Endothelial cell of umbilical vein (primary cell): ENCODE data around the gene PCF11. TPM values are rescaled to one million over a fixed set of nuclear protein-coding genes. Genes with fewer than 3 reads are reported as not detected.

ENCODE experiments used
- BruUV-seq: library from RNA; stranded (reverse); fragments of 400-500 nt; replicated peaks from 2 replicates; lab custom pipeline; 2021; lab: Mats Ljungman, UMichigan
- CTCF ChIA-PET: fragments of 300-600, 350-600 bp; sonication (Branson Sonifier 250); formaldehyde crosslinking; loops from one replicate; lab custom pipeline; 2021; ENCODE audit warnings: antibody characterized with exemption, inconsistent platforms; lab: Charles Lee
- POLR2A ChIA-PET: fragments of 300-600, 350-600 bp; sonication (Branson Sonifier 250); formaldehyde crosslinking; loops from one replicate; lab custom pipeline; 2021; ENCODE audit warnings: antibody characterized with exemption, inconsistent platforms; lab: Charles Lee
- DNase-seq: peaks from one replicate; pipeline ENCODE4 v3.0.0-alpha.2; 2011; ENCODE audit warnings: low read depth, low spot score
- FAIRE-seq: peaks from 2 replicates; lab custom pipeline; 2011; peaks lifted over from hg19 to GRCh38; lab: Jason Lieb, UNC
- H2AFZ ChIP-seq: 2 replicates; pipeline ENCODE4 v1.6.0; 2012; ENCODE audit warnings: low read depth, low read length, control low read depth, inconsistent platforms
- H3K27ac ChIP-seq: 2 replicates; pipeline ENCODE4 v1.5.1; 2011; ENCODE audit warnings: low read depth, mild to moderate bottlenecking, control low read depth, low read length, moderate library complexity; ENCODE audit not compliant: insufficient read depth
- H3K27me3 ChIP-seq, 2 experiments: 2 replicates each; pipeline versions ENCODE4 v1.6.0 to v1.6.1; 2011; ENCODE audit warnings: low read length in 2 of 2, mixed read lengths in 1 of 2; ENCODE audit not compliant: control insufficient read depth in 2 of 2, insufficient read depth in 2 of 2
- H3K36me3 ChIP-seq, 2 experiments: 2 replicates in 1 of 2; 3 replicates in 1 of 2; pipeline ENCODE4 v1.5.1; 2011; ENCODE audit warnings: low read length in 2 of 2, mild to moderate bottlenecking in 1 of 2, moderate library complexity in 1 of 2; ENCODE audit not compliant: control insufficient read depth in 2 of 2, insufficient read depth in 2 of 2; ENCODE audit errors: extremely low read depth in 1 of 2
- H3K4me1 ChIP-seq: 3 replicates; pipeline ENCODE4 v1.5.1; 2011; ENCODE audit warnings: mild to moderate bottlenecking, low read length; ENCODE audit not compliant: control insufficient read depth, insufficient read depth; ENCODE audit errors: extremely low read depth
- H3K4me2 ChIP-seq: 2 replicates; pipeline ENCODE4 v1.6.1; 2011; ENCODE audit warnings: low read length, control low read depth, mixed read lengths; ENCODE audit not compliant: insufficient read depth
- H3K4me3 ChIP-seq, 3 experiments: fragments of 200-600 bp in 1 of 3; sonication (generic), shearing (Covaris generic) in 1 of 3; replicated peaks in 1 of 3; 2 replicates each; pipeline ENCODE4 v1.5.1; 2011 to 2016; ENCODE audit warnings: control low read depth in 3 of 3, low read length in 3 of 3, mild to moderate bottlenecking in 2 of 3, inconsistent platforms in 1 of 3, low read depth in 1 of 3, moderate library complexity in 1 of 3; ENCODE audit not compliant: insufficient read depth in 1 of 3
- H3K79me2 ChIP-seq: 2 replicates; pipeline ENCODE4 v1.6.0; 2012; ENCODE audit warnings: low read length, inconsistent platforms; ENCODE audit not compliant: control insufficient read depth, insufficient read depth
- H3K9ac ChIP-seq: replicated peaks from 2 replicates; pipeline ENCODE3; 2011; ENCODE audit warnings: low read length, control low read depth; ENCODE audit not compliant: insufficient read depth; ENCODE audit errors: extremely low read depth
- H3K9me1 ChIP-seq: replicated peaks from 3 replicates; pipeline ENCODE4 v1.6.0; 2011; ENCODE audit warnings: mild to moderate bottlenecking, low read length; ENCODE audit not compliant: control insufficient read depth, insufficient read depth; ENCODE audit errors: extremely low read depth
- H3K9me3 ChIP-seq: replicated peaks from 2 replicates; pipeline ENCODE4 v1.5.1; 2012; ENCODE audit warnings: low read length, inconsistent platforms; ENCODE audit not compliant: control insufficient read depth, insufficient read depth
- H4K20me1 ChIP-seq: replicated peaks from 2 replicates; pipeline ENCODE3; 2011; ENCODE audit warnings: mild to moderate bottlenecking, low read length; ENCODE audit not compliant: control insufficient read depth, insufficient read depth; ENCODE audit errors: extremely low read depth
- CTCF ChIP-seq, 2 donors: IDR thresholded peaks; 1 replicate in 1 of 2; 2 replicates in 1 of 2; pipeline ENCODE4 v1.5.1; 2011; ENCODE audit warnings: low read length in 2 of 2, mild to moderate bottlenecking in 2 of 2, moderate library complexity in 2 of 2, control low read depth in 1 of 2, inconsistent platforms in 1 of 2, low read depth in 1 of 2; ENCODE audit not compliant: insufficient read depth in 1 of 2; ENCODE audit errors: extremely low read depth in 1 of 2
- EZH2 ChIP-seq: IDR thresholded peaks from 2 replicates; pipeline ENCODE4 v1.6.1; 2012; ENCODE audit warnings: borderline replicate concordance, low read depth, mild to moderate bottlenecking, moderate library complexity, low read length, inconsistent platforms; ENCODE audit not compliant: severe bottlenecking
- FOS ChIP-seq: IDR thresholded peaks from 2 replicates; pipeline ENCODE4 v1.6.1; 2011; ENCODE audit warnings: mild to moderate bottlenecking, low read length, moderate library complexity, borderline replicate concordance; ENCODE audit not compliant: insufficient read depth
- GATA2 ChIP-seq: IDR thresholded peaks from 2 replicates; pipeline ENCODE4 v1.7.0; 2011; ENCODE audit warnings: low read depth, mild to moderate bottlenecking, moderate library complexity, mixed read lengths, low read length; ENCODE audit not compliant: insufficient read length, insufficient read depth
- JUN ChIP-seq: IDR thresholded peaks from 2 replicates; pipeline ENCODE4 v1.6.1; 2011; ENCODE audit warnings: borderline replicate concordance, low read depth; ENCODE audit not compliant: insufficient read length, insufficient read depth
- MAX ChIP-seq: IDR thresholded peaks from 2 replicates; pipeline ENCODE4 v1.6.1; 2011; ENCODE audit not compliant: insufficient read depth, insufficient read length
- MYC ChIP-seq: IDR thresholded peaks from one replicate; pipeline ENCODE4 v1.6.1; 2011; ENCODE audit warnings: mild to moderate bottlenecking, low read depth, low read length
- POLR2A ChIP-seq: IDR thresholded peaks from 2 replicates; pipeline ENCODE4 v1.6.1; 2012; ENCODE audit warnings: low read depth, mild to moderate bottlenecking, control low read depth, low read length
- POLR2AphosphoS5 ChIP-seq: IDR thresholded peaks from 2 replicates; pipeline ENCODE4 v1.6.1; 2012; ENCODE audit warnings: low read depth, mild to moderate bottlenecking, control low read depth, low read length, moderate library complexity; ENCODE audit not compliant: insufficient read depth
- dilution Hi-C: fragments of 300-500 bp; cut with MboI; formaldehyde crosslinking; loops from one replicate; pipeline ENCODE4 v1.15.0; 2019; ENCODE audit warnings: low sequenced_read_pairs; ENCODE audit not compliant: extremely low pct_ligation_motif_present
- intact Hi-C: fragments of 100-400 bp; cut with micrococcal nuclease; formaldehyde crosslinking; loops from one replicate; pipeline ENCODE4 v1.10.0; 2022
- polyA plus RNA-seq, 4 experiments: library from polyadenylated mRNA; depleted of rRNA in 3 of 4; stranded (reverse) in 3 of 4; unstranded in 1 of 4; fragments of >200 nt; gene quantifications; 2 replicates each; pipeline versions ENCODE4 v1.2.1 to v1.2.3, GENCODE V29; 2011 to 2012; ENCODE audit warnings: missing spikeins in 1 of 4
- total RNA-seq: library from RNA; stranded (reverse); gene quantifications from 2 replicates; pipeline ENCODE4 v1.2.3, GENCODE V29; 2021

Gene PCF11
- total and polyA plus RNA-seq, 2 donors (not counting 3 experiments of a cell fraction or from before 2014, with no cell fraction given) = 38.0 to 51.2 TPM

- no peaks in the 10 kb centered on the region for H3K27me3 ChIP-seq
- H3K4me3 ChIP-seq = no peak overlapping the region
- H3K9me3 ChIP-seq = no peaks in the 10 kb centered on the region
- FAIRE-seq (no peak), DNase-seq (no peak)
- no TSS peak for BruUV-seq
- H3K4me2 ChIP-seq = no peak overlapping the region
- H3K27ac ChIP-seq = no peak overlapping the region
- ChIA-PET CTCF (interaction anchor here (0.6 to 1.1 kb wide), 3 partner anchors 9 to 315 kb away, joined by 3 read pairs; no protein-coding TSS in a partner anchor), POLR2A (no interaction called here)
- H3K36me3 ChIP-seq = peaks cover 13 to 34% of the 10 kb centered on the region in 2 experiments
- H3K4me1 ChIP-seq = no peaks in the 10 kb centered on the region
- H3K9me1 ChIP-seq = no peaks in the 10 kb centered on the region
- no peak overlapping the region for H3K9ac ChIP-seq
- H4K20me1 ChIP-seq = peaks cover 2% of the 10 kb centered on the region
- H2AFZ ChIP-seq = no peak overlapping the region
- peaks cover 14% of the 10 kb centered on the region for H3K79me2 ChIP-seq
- intact Hi-C loops = no loop called here
- TF ChIP-seq FOS = no peak
- no peak for TF ChIP-seq MYC
- no peak for TF ChIP-seq POLR2A
- TF ChIP-seq EZH2 = no peak
- no peak for TF ChIP-seq GATA2
- no peak for TF ChIP-seq MAX
- no peak for TF ChIP-seq JUN
- no peak for TF ChIP-seq POLR2AphosphoS5
- TF ChIP-seq CTCF (IDR thresholded peaks at IDR 0.05; ENCODE audit: extremely low read depth in 1 of 2, insufficient read depth in 1 of 2, low read depth in 1 of 2, low read length in 2 of 2) = no peak
- dilution Hi-C loops = no loop called here
Measured at GRCh38 chr11:83181815-83182214, 24.9 kb downstream of the PCF11 start.
